Endothelial cell of umbilical vein (primary cell): Measurements from ENCODE around the gene CEACAM3. TPM values are rescaled to one million over a fixed set of nuclear protein-coding genes. Genes with fewer than 3 reads are reported as not detected.

ENCODE experiments used
- BruUV-seq: library from RNA; stranded (reverse); fragments of 400-500 nt; replicated peaks from 2 replicates; lab custom pipeline; 2021; lab: Mats Ljungman, UMichigan
- CTCF ChIA-PET: fragments of 300-600, 350-600 bp; sonication (Branson Sonifier 250); formaldehyde crosslinking; loops from one replicate; lab custom pipeline; 2021; ENCODE audit warnings: antibody characterized with exemption, inconsistent platforms; lab: Charles Lee
- POLR2A ChIA-PET: fragments of 300-600, 350-600 bp; sonication (Branson Sonifier 250); formaldehyde crosslinking; loops from one replicate; lab custom pipeline; 2021; ENCODE audit warnings: antibody characterized with exemption, inconsistent platforms; lab: Charles Lee
- DNase-seq: peaks from one replicate; pipeline ENCODE4 v3.0.0-alpha.2; 2011; ENCODE audit warnings: low read depth, low spot score
- FAIRE-seq: peaks from 2 replicates; lab custom pipeline; 2011; peaks lifted over from hg19 to GRCh38; lab: Jason Lieb, UNC
- H2AFZ ChIP-seq: 2 replicates; pipeline ENCODE4 v1.6.0; 2012; ENCODE audit warnings: low read depth, low read length, control low read depth, inconsistent platforms
- H3K27ac ChIP-seq: 2 replicates; pipeline ENCODE4 v1.5.1; 2011; ENCODE audit warnings: low read depth, mild to moderate bottlenecking, control low read depth, low read length, moderate library complexity; ENCODE audit not compliant: insufficient read depth
- H3K27me3 ChIP-seq, 2 experiments: 2 replicates each; pipeline versions ENCODE4 v1.6.0 to v1.6.1; 2011; ENCODE audit warnings: low read length in 2 of 2, mixed read lengths in 1 of 2; ENCODE audit not compliant: control insufficient read depth in 2 of 2, insufficient read depth in 2 of 2
- H3K36me3 ChIP-seq, 2 experiments: 2 replicates in 1 of 2; 3 replicates in 1 of 2; pipeline ENCODE4 v1.5.1; 2011; ENCODE audit warnings: low read length in 2 of 2, mild to moderate bottlenecking in 1 of 2, moderate library complexity in 1 of 2; ENCODE audit not compliant: control insufficient read depth in 2 of 2, insufficient read depth in 2 of 2; ENCODE audit errors: extremely low read depth in 1 of 2
- H3K4me1 ChIP-seq: 3 replicates; pipeline ENCODE4 v1.5.1; 2011; ENCODE audit warnings: mild to moderate bottlenecking, low read length; ENCODE audit not compliant: control insufficient read depth, insufficient read depth; ENCODE audit errors: extremely low read depth
- H3K4me2 ChIP-seq: 2 replicates; pipeline ENCODE4 v1.6.1; 2011; ENCODE audit warnings: low read length, control low read depth, mixed read lengths; ENCODE audit not compliant: insufficient read depth
- H3K4me3 ChIP-seq, 3 experiments: fragments of 200-600 bp in 1 of 3; sonication (generic), shearing (Covaris generic) in 1 of 3; replicated peaks in 1 of 3; 2 replicates each; pipeline ENCODE4 v1.5.1; 2011 to 2016; ENCODE audit warnings: control low read depth in 3 of 3, low read length in 3 of 3, mild to moderate bottlenecking in 2 of 3, inconsistent platforms in 1 of 3, low read depth in 1 of 3, moderate library complexity in 1 of 3; ENCODE audit not compliant: insufficient read depth in 1 of 3
- H3K79me2 ChIP-seq: 2 replicates; pipeline ENCODE4 v1.6.0; 2012; ENCODE audit warnings: low read length, inconsistent platforms; ENCODE audit not compliant: control insufficient read depth, insufficient read depth
- H3K9ac ChIP-seq: replicated peaks from 2 replicates; pipeline ENCODE3; 2011; ENCODE audit warnings: low read length, control low read depth; ENCODE audit not compliant: insufficient read depth; ENCODE audit errors: extremely low read depth
- H3K9me1 ChIP-seq: replicated peaks from 3 replicates; pipeline ENCODE4 v1.6.0; 2011; ENCODE audit warnings: mild to moderate bottlenecking, low read length; ENCODE audit not compliant: control insufficient read depth, insufficient read depth; ENCODE audit errors: extremely low read depth
- H3K9me3 ChIP-seq: replicated peaks from 2 replicates; pipeline ENCODE4 v1.5.1; 2012; ENCODE audit warnings: low read length, inconsistent platforms; ENCODE audit not compliant: control insufficient read depth, insufficient read depth
- H4K20me1 ChIP-seq: replicated peaks from 2 replicates; pipeline ENCODE3; 2011; ENCODE audit warnings: mild to moderate bottlenecking, low read length; ENCODE audit not compliant: control insufficient read depth, insufficient read depth; ENCODE audit errors: extremely low read depth
- CTCF ChIP-seq, 2 donors: IDR thresholded peaks; 1 replicate in 1 of 2; 2 replicates in 1 of 2; pipeline ENCODE4 v1.5.1; 2011; ENCODE audit warnings: low read length in 2 of 2, mild to moderate bottlenecking in 2 of 2, moderate library complexity in 2 of 2, control low read depth in 1 of 2, inconsistent platforms in 1 of 2, low read depth in 1 of 2; ENCODE audit not compliant: insufficient read depth in 1 of 2; ENCODE audit errors: extremely low read depth in 1 of 2
- GATA2 ChIP-seq: IDR thresholded peaks from 2 replicates; pipeline ENCODE4 v1.7.0; 2011; ENCODE audit warnings: low read depth, mild to moderate bottlenecking, moderate library complexity, mixed read lengths, low read length; ENCODE audit not compliant: insufficient read length, insufficient read depth
- POLR2AphosphoS5 ChIP-seq: IDR thresholded peaks from 2 replicates; pipeline ENCODE4 v1.6.1; 2012; ENCODE audit warnings: low read depth, mild to moderate bottlenecking, control low read depth, low read length, moderate library complexity; ENCODE audit not compliant: insufficient read depth
- dilution Hi-C: fragments of 300-500 bp; cut with MboI; formaldehyde crosslinking; loops from one replicate; pipeline ENCODE4 v1.15.0; 2019; ENCODE audit warnings: low sequenced_read_pairs; ENCODE audit not compliant: extremely low pct_ligation_motif_present
- intact Hi-C: fragments of 100-400 bp; cut with micrococcal nuclease; formaldehyde crosslinking; loops from one replicate; pipeline ENCODE4 v1.10.0; 2022
- polyA plus RNA-seq, 4 experiments: library from polyadenylated mRNA; depleted of rRNA in 3 of 4; stranded (reverse) in 3 of 4; unstranded in 1 of 4; fragments of >200 nt; gene quantifications; 2 replicates each; pipeline versions ENCODE4 v1.2.1 to v1.2.3, GENCODE V29; 2011 to 2012; ENCODE audit warnings: missing spikeins in 1 of 4
- total RNA-seq: library from RNA; stranded (reverse); gene quantifications from 2 replicates; pipeline ENCODE4 v1.2.3, GENCODE V29; 2021

The CEACAM3 gene
- total and polyA plus RNA-seq, 2 donors (not counting 3 experiments of a cell fraction or from before 2014, with no cell fraction given) = not detected

- peak; percentile 37 for FAIRE-seq
- no peak overlapping the region for H2AFZ ChIP-seq
- dilution Hi-C loops = no loop called here
Measured at GRCh38 chr19:41821003-41821735, 24.8 kb downstream of the CEACAM3 start.

More at GRCh38 chr19:41821003-41821735, 24.8 kb downstream of the CEACAM3 start:
- H3K9ac ChIP-seq = no peak overlapping the region
- no peaks in the 10 kb centered on the region for H3K36me3 ChIP-seq
- H3K4me3 ChIP-seq = no peak overlapping the region
- no peaks in the 10 kb centered on the region for H4K20me1 ChIP-seq
- H3K9me1 ChIP-seq = no peaks in the 10 kb centered on the region
- BruUV-seq = no TSS peak
- CTCF ChIA-PET = interaction anchor here (0.7 to 9.8 kb wide), 13 partner anchors 10 to 114 kb away, joined by 3 to 160 read pairs (median 5); partner anchors contain the start of gene CEACAM3
- TF ChIP-seq GATA2 (no peak), POLR2AphosphoS5 (no peak), CTCF (IDR thresholded peaks at IDR 0.05; ENCODE audit: extremely low read depth in 1 of 2, insufficient read depth in 1 of 2, low read depth in 1 of 2, low read length in 2 of 2) (peak; percentile 37 to 64)
- no peaks in the 10 kb centered on the region for H3K9me3 ChIP-seq
- H3K27me3 ChIP-seq = no peaks in the 10 kb centered on the region
- no peak overlapping the region for H3K4me2 ChIP-seq
- H3K27ac ChIP-seq = no peak overlapping the region
- DNase-seq = peak; percentile 53
- no peaks in the 10 kb centered on the region for H3K4me1 ChIP-seq
- POLR2A ChIA-PET = no interaction called here
- intact Hi-C loops = loop anchor here (1.0 kb wide), 1 partner anchor 28 kb away; no protein-coding TSS in a partner anchor
- H3K79me2 ChIP-seq = no peaks in the 10 kb centered on the region
